Hematopoietic multipotent progenitor cell treated with erythropoietin and hydrocortisone succinate and interleukin-3 and kit ligand, for 17 days (in vitro differentiated cells): ENCODE results near the gene SNX22.

Experiments
- DNase-seq: peaks from one replicate; pipeline ENCODE4 v3.0.0-alpha.2; 2015; ENCODE audit warnings: low spot score

Gene SNX22

DNA sequence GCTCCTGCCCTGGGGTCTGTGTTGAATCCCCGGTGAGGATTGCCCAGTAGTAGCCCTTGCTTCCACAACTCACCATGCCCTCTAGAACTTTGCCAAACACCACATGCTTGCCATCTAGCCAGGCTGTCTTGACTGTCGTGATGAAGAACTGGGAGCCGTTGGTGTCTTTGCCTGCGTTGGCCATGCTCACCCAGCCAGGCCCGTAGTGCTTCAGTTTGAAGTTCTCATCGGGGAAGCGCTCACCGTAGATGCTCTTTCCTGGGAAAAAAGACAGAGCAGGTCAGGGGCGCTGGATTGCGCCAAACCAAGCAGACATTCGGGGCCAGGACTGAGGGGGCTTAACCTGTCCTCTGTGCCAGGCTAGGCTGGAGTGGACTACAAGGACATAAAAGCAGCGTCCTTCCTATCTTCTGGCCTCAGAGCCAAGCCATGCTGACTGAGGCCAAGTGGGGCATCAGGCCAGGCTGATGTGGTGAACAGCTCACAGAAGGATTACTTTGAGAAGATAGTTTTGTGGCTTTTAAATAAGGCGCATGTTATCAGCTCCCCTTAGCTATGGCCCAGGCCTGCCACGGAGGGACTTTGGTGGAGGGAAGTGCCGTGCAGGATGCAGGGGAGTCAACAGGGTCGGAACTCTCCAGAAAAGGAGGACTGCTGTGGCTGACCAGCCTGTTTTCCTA lies 5.3 kb downstream of the SNX22 start:
- DNase-seq = no peak

DNA sequence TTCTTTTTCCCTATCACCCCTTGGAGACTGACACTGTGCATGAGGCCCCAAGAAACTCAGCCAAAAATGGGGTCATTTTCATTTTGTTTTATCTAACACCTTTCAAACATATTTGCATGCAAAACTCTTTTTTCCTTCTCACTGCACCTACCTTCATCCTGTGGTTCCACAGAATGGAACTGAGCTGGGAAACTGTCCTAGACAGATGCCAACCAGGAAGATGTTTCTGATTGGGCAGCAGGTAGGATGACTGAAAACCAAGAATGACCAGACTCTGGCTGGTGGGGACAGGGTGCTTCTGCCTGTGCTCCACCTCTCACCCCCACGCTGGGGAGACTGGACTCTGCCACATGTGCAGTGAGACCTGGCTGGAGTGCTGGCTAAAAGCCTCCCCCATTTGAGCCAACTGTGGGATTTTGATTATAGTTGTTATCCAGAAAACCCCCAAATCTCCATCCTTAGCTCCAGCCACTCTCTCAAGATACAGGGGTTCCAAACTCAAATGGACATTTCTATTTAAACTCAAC lies 6.1 kb downstream of the SNX22 start:
- DNase-seq = no peak

DNA sequence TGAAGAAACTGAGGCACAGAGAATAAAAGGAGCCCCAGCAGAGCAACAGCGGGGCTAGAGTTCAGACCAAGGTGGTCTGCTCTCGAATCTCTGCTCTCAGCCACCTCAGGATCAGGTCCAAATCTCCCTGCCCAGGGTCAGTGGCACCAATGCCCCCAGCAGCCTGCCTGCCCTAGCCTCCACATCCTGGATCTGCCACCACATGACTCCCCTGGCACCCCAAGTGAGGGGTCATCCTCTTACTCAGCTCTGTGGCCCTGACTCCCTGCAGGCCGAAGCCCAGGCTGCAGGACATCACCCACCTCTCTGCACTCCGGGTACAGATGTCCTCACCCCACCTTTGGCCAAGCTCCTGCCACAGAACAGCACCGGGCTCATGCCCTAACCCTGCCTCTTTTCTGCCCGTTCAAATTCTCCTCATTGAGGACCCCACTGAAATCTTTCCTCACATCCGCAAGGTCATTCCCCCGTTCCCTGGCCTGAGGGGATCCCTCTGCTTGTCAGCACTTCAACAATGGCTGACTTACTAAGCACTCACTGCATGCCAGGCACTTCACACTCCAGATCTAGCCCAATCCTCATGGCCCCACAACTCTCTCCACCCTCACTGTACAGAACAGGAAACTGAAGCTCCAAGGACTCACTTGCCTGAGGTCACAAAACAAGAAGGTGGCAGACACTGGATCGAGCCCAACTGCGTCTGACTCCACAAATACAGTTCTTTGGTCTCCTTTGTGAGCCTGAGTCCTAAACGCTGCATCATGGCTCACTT lies 7.0 kb downstream of the SNX22 start:
- no peak for DNase-seq

- no peak for DNase-seq
Measured at GRCh38 chr15:64161688-64162477, 10.4 kb downstream of the SNX22 start.

GRCh38 chr15:64162478-64162868 lies 10.9 kb downstream of the SNX22 start:
- DNase-seq = no peak

GRCh38 chr15:64162869-64163658 lies 11.5 kb downstream of the SNX22 start, which contains the start of gene PPIB:
Gene PPIB, minus strand, starts transcription at chr15:64163022. Its CDS starts 36 bp downstream, at chr15:64162986.
- DNase-seq = peak; percentile 97

- no peak for DNase-seq
Measured at GRCh38 chr15:64163659-64164362, 12.3 kb downstream of the SNX22 start.

GRCh38 chr15:64164436-64164835 lies 12.9 kb downstream of the SNX22 start:
- DNase-seq = no peak

DNA sequence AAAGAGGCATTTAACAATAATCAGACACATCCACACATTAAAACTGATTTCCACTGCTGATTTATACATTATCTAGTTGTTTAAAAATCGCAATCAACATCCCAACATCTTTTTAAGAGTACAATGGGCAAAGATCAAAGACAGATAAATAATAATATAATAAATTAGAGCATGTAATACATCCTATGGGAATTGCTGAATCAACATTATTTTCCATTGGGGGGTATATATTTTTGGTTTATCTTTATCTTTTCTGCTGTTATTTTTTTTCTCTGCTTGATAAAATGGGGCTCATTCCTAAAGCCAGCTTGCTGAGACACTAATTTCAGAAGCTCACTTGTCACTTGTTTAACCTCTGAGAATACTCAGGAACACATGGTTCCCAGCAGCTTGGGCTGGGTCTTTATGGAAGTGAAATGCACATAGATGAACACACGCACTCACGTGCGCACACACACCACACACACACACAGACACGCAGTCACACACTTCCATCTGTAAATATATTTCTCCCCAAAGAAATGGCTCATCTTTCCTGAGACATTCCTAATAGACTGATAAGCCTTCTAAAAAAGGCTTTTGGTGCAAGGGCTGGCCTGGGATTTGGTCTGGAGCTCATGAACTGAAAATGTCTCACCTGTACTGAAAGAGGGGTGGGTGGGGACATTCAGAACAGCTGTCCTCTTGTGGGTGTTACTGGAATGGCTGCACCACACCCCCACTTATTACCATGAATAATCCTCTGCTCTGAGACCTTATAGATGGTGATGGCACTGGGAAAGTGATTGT lies 14.8 kb downstream of the SNX22 start:
- no peak for DNase-seq

DNA sequence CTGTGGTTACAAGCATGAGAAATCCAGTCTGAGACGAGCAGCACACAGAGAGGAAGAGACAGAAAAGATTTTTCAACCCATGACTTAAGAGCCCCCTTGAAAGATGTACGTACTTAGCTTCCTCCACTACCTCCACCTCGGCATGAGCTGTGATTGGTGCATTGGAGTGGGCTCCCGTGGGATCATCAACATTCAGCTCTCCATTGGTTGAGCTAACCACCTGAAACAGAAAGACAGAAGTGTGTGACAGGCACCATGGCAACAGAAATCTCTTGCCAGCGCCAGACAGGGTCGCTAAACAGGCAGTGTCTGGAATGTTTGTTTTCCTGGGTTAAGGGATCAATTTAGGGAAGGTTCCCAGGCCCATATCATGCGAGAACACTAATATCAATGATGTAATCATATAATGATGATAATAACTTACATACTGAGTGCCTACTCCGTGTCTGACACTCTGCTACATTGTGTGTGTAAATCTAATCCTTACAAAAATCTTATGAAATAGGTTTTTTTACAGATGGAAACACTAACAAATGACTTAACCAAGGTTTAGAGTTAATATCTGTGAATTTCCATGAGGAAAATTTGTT lies 28.8 kb downstream of the SNX22 start:
- no peak for DNase-seq

GRCh38 chr15:64182859-64183370 lies 31.4 kb downstream of the SNX22 start:
- no peak for DNase-seq

GRCh38 chr15:64185146-64185911 lies 33.8 kb downstream of the SNX22 start:
- DNase-seq = no peak

DNA sequence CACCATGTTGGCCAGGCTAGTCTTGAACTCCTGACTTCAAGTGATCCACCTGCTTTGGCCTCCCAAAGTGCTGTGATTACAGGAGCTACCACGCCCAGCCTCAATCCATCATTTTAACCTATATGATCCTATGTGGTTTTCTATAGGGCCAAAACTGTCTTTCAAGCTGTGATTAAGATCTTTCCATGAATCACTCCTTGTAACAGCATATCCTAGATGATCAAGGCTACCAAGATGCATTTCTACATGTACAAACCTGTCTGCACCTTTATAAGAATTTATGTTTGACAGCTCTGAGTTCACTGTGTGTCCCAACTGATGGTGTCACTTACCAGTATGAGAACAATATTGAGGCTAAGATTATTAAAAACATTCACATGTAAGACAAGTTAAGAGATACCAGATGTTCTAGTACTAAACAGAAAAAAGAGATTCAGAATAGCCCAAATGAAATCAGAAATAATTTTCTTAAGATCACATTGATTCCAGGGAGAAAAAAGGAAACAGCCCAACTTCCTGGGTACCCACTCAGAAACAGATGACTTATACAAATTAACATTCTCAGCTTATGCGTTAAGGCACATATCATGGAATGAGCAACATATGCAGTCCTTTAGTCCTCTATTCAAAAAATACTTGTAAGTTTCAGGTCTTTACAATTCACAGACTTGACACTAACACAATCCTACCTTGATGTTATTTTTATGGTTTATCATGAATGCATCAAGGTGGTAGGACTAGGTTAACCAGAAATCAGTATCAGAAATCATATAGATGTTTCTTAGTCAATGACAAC lies 36.1 kb downstream of the SNX22 start:
- no peak for DNase-seq

- DNase-seq = no peak
Measured at GRCh38 chr15:64191971-64192830, 40.7 kb downstream of the SNX22 start.

- DNase-seq = no peak
Measured at GRCh38 chr15:64193971-64194370, 42.4 kb downstream of the SNX22 start.

GRCh38 chr15:64197425-64197824 lies 45.9 kb downstream of the SNX22 start:
- DNase-seq = no peak

DNA sequence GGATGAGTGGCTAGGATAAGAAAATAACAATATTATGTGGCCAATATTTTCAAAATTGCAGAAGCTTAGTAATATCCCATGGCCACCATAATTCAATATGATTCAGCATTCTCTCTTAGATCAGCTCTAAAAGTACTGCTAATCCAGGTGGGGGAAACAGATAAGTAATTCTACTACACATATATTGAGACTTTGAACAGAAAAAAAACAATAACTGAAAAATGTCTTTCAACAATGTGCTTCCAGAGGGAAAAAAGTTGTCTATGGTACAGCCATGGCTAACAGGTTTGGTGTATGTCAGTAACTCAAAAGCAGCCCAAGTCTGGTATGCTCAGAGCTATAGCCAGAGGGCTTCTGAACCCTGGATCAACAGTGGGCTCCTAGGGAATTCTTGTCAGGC lies 53.7 kb downstream of the SNX22 start:
- peak; percentile 30 for DNase-seq
